Lower leg skin (tissue), 4 donors: ENCODE measurements around the gene OSTM1. TPM values are rescaled to one million over a fixed set of nuclear protein-coding genes. Genes with fewer than 3 reads are reported as not detected.

Source experiments
- DNase-seq, 2 donors: peaks; one replicate each; pipeline ENCODE4 v3.0.0-alpha.2; 2019; ENCODE audit warnings: low spot score in 2 of 2
- H3K4me3 ChIP-seq: fragments of 200-600 bp; sonication (generic); 2 replicates; pipeline ENCODE4 v1.5.1; 2017; ENCODE audit warnings: mild to moderate bottlenecking, low read depth; ENCODE audit not compliant: poor library complexity, severe bottlenecking
- POLR2A ChIP-seq, 2 donors: fragments of 450-650 bp; IDR thresholded peaks; one replicate each; pipeline ENCODE4 v1.6.1; 2016 to 2017; ENCODE audit warnings: antibody characterized with exemption in 2 of 2, mild to moderate bottlenecking in 1 of 2, moderate library complexity in 1 of 2
- WGBS, 2 donors: methylation state at CpG; one replicate each; pipeline ENCODE4 v1.1.5; 2018; 5-methylcytosine and 5-hydroxymethylcytosine counted together
- intact Hi-C: fragments of 100-400 bp; cut with DNase I; formaldehyde crosslinking; loops from one replicate; pipeline ENCODE4 v1.15.0; 2023; ENCODE audit warnings: low total_unique reads
- total RNA-seq, 4 donors: library from RNA; depleted of rRNA; stranded (reverse); fragments of >200 nt; gene quantifications; one replicate each; pipeline ENCODE4 v1.1.0, GENCODE V29; 2016
- TF ChIP-seq, protein P1 (sequence below), 3 donors: fragments of 450-650 bp; IDR thresholded peaks; one replicate each; pipeline ENCODE4 v1.5.1; 2016; ENCODE audit warnings: antibody characterized with exemption in 3 of 3, mild to moderate bottlenecking in 3 of 3, moderate library complexity in 2 of 3

The OSTM1 gene
- total RNA-seq, 4 donors from 2014 or later = 21.0 to 134 (median 61.6) TPM

DNA sequence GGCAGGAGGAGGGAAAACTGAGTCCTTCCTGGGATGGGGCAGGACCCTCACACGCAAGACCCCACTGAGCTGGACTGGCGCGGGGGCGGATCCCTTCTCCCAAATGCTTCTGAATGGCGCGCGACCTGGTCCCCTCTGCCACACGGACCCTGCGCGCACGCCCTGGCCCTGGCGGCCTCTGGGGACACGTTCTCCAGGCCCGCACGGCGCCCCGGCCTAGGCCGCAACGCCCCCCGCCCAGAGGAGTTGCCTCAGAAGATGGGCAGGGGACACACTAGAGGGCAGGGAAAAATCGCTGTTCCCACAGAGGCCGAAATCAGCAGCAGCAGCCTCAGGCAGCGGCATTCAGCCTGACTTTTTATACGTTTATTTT is 45.2 kb upstream of the OSTM1 start:
- TF ChIP-seq, protein P1, sequence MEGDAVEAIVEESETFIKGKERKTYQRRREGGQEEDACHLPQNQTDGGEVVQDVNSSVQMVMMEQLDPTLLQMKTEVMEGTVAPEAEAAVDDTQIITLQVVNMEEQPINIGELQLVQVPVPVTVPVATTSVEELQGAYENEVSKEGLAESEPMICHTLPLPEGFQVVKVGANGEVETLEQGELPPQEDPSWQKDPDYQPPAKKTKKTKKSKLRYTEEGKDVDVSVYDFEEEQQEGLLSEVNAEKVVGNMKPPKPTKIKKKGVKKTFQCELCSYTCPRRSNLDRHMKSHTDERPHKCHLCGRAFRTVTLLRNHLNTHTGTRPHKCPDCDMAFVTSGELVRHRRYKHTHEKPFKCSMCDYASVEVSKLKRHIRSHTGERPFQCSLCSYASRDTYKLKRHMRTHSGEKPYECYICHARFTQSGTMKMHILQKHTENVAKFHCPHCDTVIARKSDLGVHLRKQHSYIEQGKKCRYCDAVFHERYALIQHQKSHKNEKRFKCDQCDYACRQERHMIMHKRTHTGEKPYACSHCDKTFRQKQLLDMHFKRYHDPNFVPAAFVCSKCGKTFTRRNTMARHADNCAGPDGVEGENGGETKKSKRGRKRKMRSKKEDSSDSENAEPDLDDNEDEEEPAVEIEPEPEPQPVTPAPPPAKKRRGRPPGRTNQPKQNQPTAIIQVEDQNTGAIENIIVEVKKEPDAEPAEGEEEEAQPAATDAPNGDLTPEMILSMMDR (IDR thresholded peaks at IDR 0.05) = no peak
- 57 to 62% methylated on average over 13 to 24 of the region's 24 CpGs for WGBS, 2 donors
- intact Hi-C loops = loop anchor here (10.0 kb wide), 2 partner anchors 375 to 405 kb away; no protein-coding TSS in a partner anchor
- DNase-seq = no peak
- no peak overlapping the region for H3K4me3 ChIP-seq

DNA sequence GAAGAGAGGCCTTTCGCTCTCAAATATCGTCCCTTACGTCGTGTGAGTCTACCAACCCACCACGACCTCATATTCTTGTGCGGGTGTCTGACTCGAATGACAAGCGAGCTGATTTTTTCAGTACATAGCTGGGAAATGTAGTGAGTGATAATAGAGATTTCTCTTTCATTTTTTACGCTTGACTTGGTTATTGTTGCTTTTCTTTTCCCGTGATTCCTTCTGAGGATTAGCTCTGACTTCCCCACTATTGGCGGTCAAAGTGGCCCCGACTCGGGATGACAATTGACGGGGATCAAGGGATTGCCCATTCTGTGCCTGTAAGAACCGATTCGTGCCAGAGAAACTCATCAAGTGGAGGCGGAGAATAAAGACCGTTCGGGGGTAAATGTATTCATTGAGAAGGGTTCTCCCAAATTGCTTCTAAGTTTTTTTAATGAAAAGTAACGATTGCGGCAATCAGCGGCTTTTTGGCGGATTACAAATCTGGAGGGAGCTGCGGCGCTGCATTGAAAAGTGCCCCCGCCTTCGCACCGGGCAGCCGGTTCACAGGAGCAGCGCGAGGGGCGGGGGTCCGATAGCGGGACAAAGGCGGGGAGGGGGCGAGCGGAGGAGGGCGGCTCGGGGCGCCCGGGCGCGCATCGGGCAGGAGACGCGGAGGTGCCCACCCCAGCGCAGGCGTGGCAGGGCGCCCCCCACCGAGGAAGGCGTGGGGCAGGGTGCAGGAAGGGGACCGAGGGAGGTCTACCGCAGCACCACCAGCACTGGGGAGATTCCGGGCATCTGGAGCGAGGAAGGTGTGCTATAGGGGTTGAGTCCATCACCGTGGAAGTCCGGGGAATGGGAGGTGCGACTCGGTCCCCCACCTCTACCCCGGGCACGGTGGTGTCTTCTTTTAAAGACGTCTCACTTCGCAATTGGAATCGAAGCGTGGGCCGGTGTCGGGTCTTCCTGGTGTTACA is 44.5 kb upstream of the OSTM1 start:
- WGBS, 2 donors = 9 to 11% methylated on average over 38 to 41 of the region's 67 CpGs
- no peak overlapping the region for H3K4me3 ChIP-seq
- TF ChIP-seq, protein P1 (IDR thresholded peaks at IDR 0.05) = no peak
- no peak for TF ChIP-seq POLR2A (IDR thresholded peaks at IDR 0.05)
- no peak for DNase-seq
- intact Hi-C loops = loop anchor here (10.0 kb wide), 2 partner anchors 376 to 406 kb away; no protein-coding TSS in a partner anchor

DNA sequence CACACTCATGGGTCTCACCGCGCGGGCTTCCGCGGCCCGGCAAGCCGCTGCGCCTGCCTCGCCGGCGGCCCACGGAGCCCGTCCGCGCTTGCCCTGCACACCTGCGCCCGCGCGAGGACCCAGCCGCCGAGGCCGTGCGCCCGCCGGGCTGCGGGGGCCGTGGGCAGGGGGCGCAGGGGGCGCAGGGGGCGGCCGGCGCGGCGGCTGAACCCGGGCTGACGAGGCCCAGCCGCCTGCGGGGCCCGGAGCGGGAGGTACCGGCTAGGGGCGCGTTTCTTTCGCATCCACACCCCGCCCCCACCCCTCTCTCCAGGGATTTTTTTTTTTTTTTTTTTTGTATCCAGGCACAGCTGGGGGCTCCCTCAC is 43.8 kb upstream of the OSTM1 start:
- intact Hi-C loops = loop anchor here (10.0 kb wide), 2 partner anchors 376 to 406 kb away; no protein-coding TSS in a partner anchor
- WGBS, 2 donors = 1% methylated on average over 16 to 24 of the region's 45 CpGs
- DNase-seq = no peak
- no peak for TF ChIP-seq POLR2A (IDR thresholded peaks at IDR 0.05)
- TF ChIP-seq, protein P1 (IDR thresholded peaks at IDR 0.05) = no peak
- H3K4me3 ChIP-seq = peak overlapping the region; percentile 47

DNA sequence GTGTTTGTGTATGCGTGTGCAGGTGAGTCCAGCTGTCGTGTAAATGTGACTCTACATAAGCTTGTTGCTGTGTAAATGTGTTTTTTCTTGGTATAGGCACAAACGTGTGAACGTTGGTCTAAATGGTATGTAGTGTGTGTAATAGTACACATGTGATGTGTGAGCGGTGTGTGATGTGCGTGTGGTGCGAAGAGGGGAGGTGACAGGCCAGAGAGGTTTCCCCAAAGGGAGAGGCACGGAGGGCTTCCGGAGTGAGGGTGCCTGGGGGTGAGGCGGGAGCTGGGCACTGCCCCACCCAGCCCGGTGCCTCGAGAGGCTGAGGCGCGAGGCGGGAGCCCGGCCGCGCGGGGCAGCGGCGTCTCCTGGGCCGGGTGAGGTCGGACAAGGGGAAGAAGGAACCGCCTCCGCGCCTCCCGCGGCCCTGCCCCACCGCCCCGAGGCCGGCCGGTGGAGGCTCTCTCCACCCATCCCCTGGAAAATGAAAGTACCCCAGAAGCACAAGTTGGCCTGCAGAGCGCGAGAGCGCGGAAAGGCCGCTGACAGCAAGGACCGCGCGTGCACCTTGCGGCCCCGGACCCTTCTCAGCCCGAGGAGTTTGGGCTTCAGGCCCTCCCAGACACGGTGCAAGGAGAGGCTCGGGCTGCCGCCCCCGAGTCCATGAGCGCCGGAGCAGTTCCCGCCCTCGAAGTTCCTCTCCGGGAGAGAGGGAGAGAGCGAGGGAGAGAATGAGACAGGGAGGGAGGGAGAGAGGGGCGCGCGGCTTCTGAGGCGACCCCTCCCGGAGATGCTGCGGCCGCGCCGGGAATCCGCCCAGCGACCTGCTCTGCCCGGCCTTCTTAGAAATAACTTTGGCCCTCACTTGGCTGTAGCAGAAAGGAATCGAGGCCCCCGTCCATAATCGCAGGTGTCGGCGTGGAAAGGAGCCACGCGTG is 43.2 kb upstream of the OSTM1 start:
- no peak for TF ChIP-seq POLR2A (IDR thresholded peaks at IDR 0.05)
- TF ChIP-seq, protein P1 (IDR thresholded peaks at IDR 0.05) = no peak
- no peak for DNase-seq
- WGBS, 2 donors = 1% methylated on average over 42 to 64 of the region's 72 CpGs
- H3K4me3 ChIP-seq = peak overlapping the region; percentile 47
- intact Hi-C loops = loop anchor here (10.0 kb wide), 2 partner anchors 377 to 407 kb away; no protein-coding TSS in a partner anchor

DNA sequence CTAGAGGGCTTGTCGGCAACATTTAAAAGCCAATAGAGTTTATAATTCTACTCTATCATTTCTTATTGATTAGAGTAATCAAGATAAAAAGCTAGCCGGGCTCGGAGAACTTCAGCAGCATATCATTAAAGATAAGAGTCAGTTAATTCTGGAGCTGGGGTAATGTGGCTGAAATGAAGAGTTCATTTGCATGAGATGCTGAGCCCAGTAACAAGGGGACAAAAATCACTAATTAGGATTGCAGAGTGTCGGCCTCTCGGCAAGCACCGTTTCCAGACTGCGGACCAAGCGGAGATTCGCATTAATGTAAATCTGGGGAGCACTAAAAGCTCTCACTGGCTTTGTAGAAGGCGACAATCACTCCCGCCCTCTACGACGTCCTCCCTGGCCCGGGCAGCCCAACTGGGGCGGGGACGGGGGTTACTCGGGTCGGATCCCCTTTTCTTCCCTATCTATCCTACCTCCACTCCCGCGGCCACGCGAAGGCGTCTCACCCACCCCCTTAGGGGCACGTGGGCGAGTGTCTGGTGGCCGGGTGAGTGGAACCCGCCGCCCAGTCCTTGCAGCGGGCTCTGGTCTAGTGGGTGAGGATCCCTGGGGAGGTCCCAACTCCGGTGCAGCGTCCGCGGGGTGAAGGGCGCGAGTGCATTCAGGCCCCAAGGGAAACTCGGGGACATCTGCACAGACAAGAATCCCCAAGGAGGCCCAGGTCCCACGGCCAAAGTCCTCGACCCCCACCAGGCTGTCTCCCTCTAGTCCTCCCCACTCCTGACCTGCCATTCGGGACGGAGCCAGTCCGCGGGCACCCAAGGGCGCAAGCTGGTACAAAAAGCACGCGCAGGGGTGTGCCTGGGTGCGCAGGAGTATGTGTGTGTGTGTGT is 42.2 kb upstream of the OSTM1 start:
- TF ChIP-seq, protein P1 (IDR thresholded peaks at IDR 0.05) = no peak
- no peak for TF ChIP-seq POLR2A (IDR thresholded peaks at IDR 0.05)
- DNase-seq = no peak
- 19 to 24% methylated on average over 35 to 39 of the region's 46 CpGs for WGBS, 2 donors
- intact Hi-C loops = loop anchor here (10.0 kb wide), 2 partner anchors 378 to 408 kb away; no protein-coding TSS in a partner anchor
- H3K4me3 ChIP-seq = no peak overlapping the region
